Progenitor cell of endocrine pancreas (in vitro differentiated cells): ENCODE results near the gene PRSS33. TPM values are rescaled to one million over a fixed set of nuclear protein-coding genes. Genes with fewer than 3 reads are reported as not detected.

Experiments
- DNase-seq: peaks from one replicate; pipeline ENCODE4 v3.0.0; 2021; ENCODE audit warnings: low spot score; ENCODE audit not compliant: unreplicated experiment
- H3K27ac Mint-ChIP-seq: 2 replicates; pipeline ENCODE4 v1.8.0; 2021; ENCODE audit warnings: mild to moderate bottlenecking, moderate library complexity, mixed read lengths
- H3K27me3 Mint-ChIP-seq: 2 replicates; pipeline ENCODE4 v1.8.0; 2021; ENCODE audit warnings: mixed read lengths
- H3K36me3 Mint-ChIP-seq: 2 replicates; pipeline ENCODE4 v1.8.0; 2022; ENCODE audit warnings: mixed read lengths; ENCODE audit not compliant: insufficient read depth
- H3K4me1 Mint-ChIP-seq: 2 replicates; pipeline ENCODE4 v1.8.0; 2021; ENCODE audit warnings: low read depth, mixed read lengths
- H3K4me3 Mint-ChIP-seq: 2 replicates; pipeline ENCODE4 v1.8.0; 2021; ENCODE audit warnings: low read depth, mild to moderate bottlenecking, moderate library complexity, mixed read lengths
- H3K9me3 Mint-ChIP-seq: 2 replicates; pipeline ENCODE4 v1.8.0; 2021; ENCODE audit warnings: low read depth, mixed read lengths
- CTCF ChIP-seq: fragments of 200-600 bp; sonication (generic); IDR thresholded peaks from one replicate; pipeline ENCODE4 v1.5.0; 2021; ENCODE audit warnings: antibody characterized with exemption, mild to moderate bottlenecking; ENCODE audit not compliant: unreplicated experiment
- total RNA-seq: library from RNA; stranded (reverse); gene quantifications from 2 replicates; pipeline ENCODE4 v1.2.1, GENCODE V29; 2021

Gene PRSS33
- total RNA-seq, 1 donor from 2014 or later = 0.31 TPM

- Mint-ChIP-seq H3K9me3 (no peaks in the 10 kb centered on the region), H3K27ac (no peak overlapping the region), H3K4me1 (peaks cover 19% of the 10 kb centered on the region), H3K4me3 (no peak overlapping the region), H3K27me3 (peaks cover 6% of the 10 kb centered on the region), H3K36me3 (no peaks in the 10 kb centered on the region)
- DNase-seq = no peak
- TF ChIP-seq CTCF = no peak
Measured at GRCh38 chr16:2792940-2793339, 5.6 kb upstream of the PRSS33 start.

DNA sequence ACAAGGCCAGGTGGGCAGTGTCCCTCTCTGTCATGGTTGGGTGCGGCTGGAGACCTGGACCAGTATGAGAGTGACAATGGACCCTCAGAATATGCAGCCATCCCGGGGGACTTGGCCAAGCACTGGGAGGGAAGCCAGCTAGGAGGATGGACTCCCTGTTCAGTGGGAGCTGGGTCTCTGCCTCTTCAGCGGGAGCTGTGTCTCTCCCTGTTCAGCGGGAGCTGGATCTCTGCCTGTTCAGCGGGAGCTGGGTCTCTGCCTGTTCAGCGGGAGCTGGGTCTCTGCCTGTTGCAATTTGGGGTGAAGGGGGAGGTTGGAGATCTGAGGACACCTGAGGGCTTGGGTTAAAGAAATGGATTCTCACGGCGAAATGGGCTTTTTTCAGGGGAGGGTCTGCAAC is 3.8 kb upstream of the PRSS33 start:
- no peak for DNase-seq
- no peaks in the 10 kb centered on the region for H3K36me3 Mint-ChIP-seq
- H3K27ac Mint-ChIP-seq = no peak overlapping the region
- TF ChIP-seq CTCF = no peak
- H3K4me3 Mint-ChIP-seq = no peak overlapping the region
- no peaks in the 10 kb centered on the region for H3K9me3 Mint-ChIP-seq
- peaks cover 4% of the 10 kb centered on the region for H3K27me3 Mint-ChIP-seq
- peaks cover 19% of the 10 kb centered on the region for H3K4me1 Mint-ChIP-seq

DNA sequence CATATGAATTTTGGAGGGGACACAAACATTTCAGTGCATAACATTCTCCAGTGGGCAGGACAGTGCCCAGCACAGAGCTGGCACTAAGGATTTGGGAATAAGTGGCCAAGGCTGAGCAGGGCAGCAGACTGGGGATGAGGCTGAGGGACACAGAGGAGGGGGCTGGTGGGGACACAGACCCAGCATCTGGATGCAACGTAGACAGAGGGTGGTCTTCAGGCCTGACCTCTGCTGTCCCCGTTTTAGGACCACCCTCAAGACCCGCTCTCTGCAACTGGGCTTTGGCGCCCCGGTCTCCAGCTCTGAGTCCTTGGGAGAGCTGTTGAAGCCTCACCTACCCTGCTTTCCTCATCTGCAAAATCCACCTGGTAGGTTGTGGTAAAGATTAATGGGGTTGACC is 3.3 kb upstream of the PRSS33 start:
- Mint-ChIP-seq H3K27me3 (peaks cover 6% of the 10 kb centered on the region), H3K36me3 (no peaks in the 10 kb centered on the region), H3K4me3 (no peak overlapping the region), H3K27ac (no peak overlapping the region), H3K4me1 (peaks cover 19% of the 10 kb centered on the region), H3K9me3 (no peaks in the 10 kb centered on the region)
- TF ChIP-seq CTCF = no peak
- no peak for DNase-seq

GRCh38 chr16:2787961-2788360 is 601 bp upstream of the PRSS33 start:
- H3K27ac Mint-ChIP-seq = no peak overlapping the region
- peaks cover 6% of the 10 kb centered on the region for H3K27me3 Mint-ChIP-seq
- DNase-seq = no peak
- H3K9me3 Mint-ChIP-seq = no peaks in the 10 kb centered on the region
- H3K4me1 Mint-ChIP-seq = peaks cover 12% of the 10 kb centered on the region
- no peaks in the 10 kb centered on the region for H3K36me3 Mint-ChIP-seq
- no peak overlapping the region for H3K4me3 Mint-ChIP-seq
- TF ChIP-seq CTCF = no peak

- peaks cover 12% of the 10 kb centered on the region for H3K4me1 Mint-ChIP-seq
- no peaks in the 10 kb centered on the region for H3K9me3 Mint-ChIP-seq
- TF ChIP-seq CTCF = no peak
- H3K4me3 Mint-ChIP-seq = no peak overlapping the region
- H3K27me3 Mint-ChIP-seq = peaks cover 6% of the 10 kb centered on the region
- H3K36me3 Mint-ChIP-seq = no peaks in the 10 kb centered on the region
- no peak for DNase-seq
- no peak overlapping the region for H3K27ac Mint-ChIP-seq
Measured at GRCh38 chr16:2786826-2787151, 571 bp downstream of the PRSS33 start.
